ENCODE data around the gene SETBP1. TPM values are rescaled to one million over a fixed set of nuclear protein-coding genes. Genes with fewer than 3 reads are reported as not detected.

The SETBP1 gene
- total and polyA plus RNA-seq, 9 of the 15 experiments (the other 6 are each of a cell fraction or from before 2014, with no cell fraction given): under 0.01 to 0.13 (median 0.04) TPM

GRCh38 chr18:44880170-44880569 is 199.5 kb downstream of the SETBP1 start:
- H3K4me3 ChIP-seq: no peak overlapping the region
- no peak for ATAC-seq
- no peak overlapping the region for H3K4me2 ChIP-seq (ENCODE audit: insufficient read depth, low read length)
- no peak overlapping the region for H3K9ac ChIP-seq (ENCODE audit: insufficient read depth in 1 of 2, low read depth in 2 of 2, low read length in 2 of 2)
- no peaks in the 10 kb centered on the region for H3K79me2 ChIP-seq (ENCODE audit: control insufficient read depth, insufficient read depth, low read length)
- TF ChIP-seq KLF1 (tag; IDR thresholded peaks at IDR 0.05): no peak
- no peak for TF ChIP-seq ETS1 (conservative IDR thresholded peaks at IDR 0.05; ENCODE audit: control insufficient read depth, low read depth, low read length)
- no peak for TF ChIP-seq ARID3B (CRISPR knock-in tag; IDR thresholded peaks at IDR 0.05; ENCODE audit: borderline replicate concordance)
- no peak for TF ChIP-seq TAL1 (IDR thresholded peaks at IDR 0.05)
- TF ChIP-seq MXI1 (IDR thresholded peaks at IDR 0.05; ENCODE audit: low read depth, low read length): no peak
- no peak for TF ChIP-seq TOE1 (IDR thresholded peaks at IDR 0.05; ENCODE audit: borderline replicate concordance)
- TF ChIP-seq TOE1 (CRISPR knock-in tag; IDR thresholded peaks at IDR 0.05; ENCODE audit: borderline replicate concordance, low read depth): no peak
- TF ChIP-seq, protein P1, sequence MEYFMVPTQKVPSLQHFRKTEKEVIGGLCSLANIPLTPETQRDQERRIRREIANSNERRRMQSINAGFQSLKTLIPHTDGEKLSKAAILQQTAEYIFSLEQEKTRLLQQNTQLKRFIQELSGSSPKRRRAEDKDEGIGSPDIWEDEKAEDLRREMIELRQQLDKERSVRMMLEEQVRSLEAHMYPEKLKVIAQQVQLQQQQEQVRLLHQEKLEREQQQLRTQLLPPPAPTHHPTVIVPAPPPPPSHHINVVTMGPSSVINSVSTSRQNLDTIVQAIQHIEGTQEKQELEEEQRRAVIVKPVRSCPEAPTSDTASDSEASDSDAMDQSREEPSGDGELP (CRISPR knock-in tag; IDR thresholded peaks at IDR 0.05; ENCODE audit: borderline replicate concordance): no peak
- no peak for TF ChIP-seq NBN (IDR thresholded peaks at IDR 0.05; ENCODE audit: low read depth)
- TF ChIP-seq ZKSCAN8 (CRISPR knock-in tag; IDR thresholded peaks at IDR 0.05): no peak
- TF ChIP-seq NONO (IDR thresholded peaks at IDR 0.05; ENCODE audit: low read depth in 2 of 2, low read length in 1 of 2): no peak
- TF ChIP-seq ZNF165 (CRISPR knock-in tag; IDR thresholded peaks at IDR 0.05; ENCODE audit: borderline replicate concordance): no peak
- TF ChIP-seq SAFB2 (IDR thresholded peaks at IDR 0.05; ENCODE audit: borderline replicate concordance, low read depth, low read length, severe bottlenecking): no peak
- DNase-seq (ENCODE audit: extremely low read depth in 1 of 4, low spot score in 3 of 4): no peak
- intact Hi-C loops (cut with micrococcal nuclease): no loop called here
- BruUV-seq (replicated peaks): no TSS peak
- in situ Hi-C loops (cut with MboI): no loop called here
- ChIA-PET CTCF (ENCODE audit: low intra/inter-chr PET ratio) (no interaction called here), POLR2A (no interaction called here)
- no peaks in the 10 kb centered on the region for H3K4me1 ChIP-seq (replicated peaks in 1 of 2; ENCODE audit: control insufficient read depth in 2 of 2, insufficient read depth in 2 of 2, low read length in 2 of 2)
- H3K27ac ChIP-seq (ENCODE audit: extremely low read depth, low read depth, low read length): no peak overlapping the region
- H3K9me3 ChIP-seq (replicated peaks; ENCODE audit: control insufficient read depth, insufficient read depth, low read depth, low read length): no peaks in the 10 kb centered on the region
- no peaks in the 10 kb centered on the region for H3K9me1 ChIP-seq (ENCODE audit: control insufficient read depth, insufficient read depth, low read length)
- H3K27me3 ChIP-seq (ENCODE audit: control insufficient read depth in 2 of 2, insufficient read depth in 2 of 2, low read length in 2 of 2): no peaks in the 10 kb centered on the region
- no peaks in the 10 kb centered on the region for H4K20me1 ChIP-seq (replicated peaks; ENCODE audit: control insufficient read depth, insufficient read depth, low read length)
- no peak for FAIRE-seq
- 0% methylated on average over 4 of the region's 5 CpGs for WGBS (ENCODE audit: insufficient coverage, low coverage, missing lambda C conversion rate)
- no peak overlapping the region for H2AFZ ChIP-seq (ENCODE audit: low read depth, low read length)
- no peaks in the 10 kb centered on the region for H3K36me3 ChIP-seq (ENCODE audit: control insufficient read depth, insufficient read depth, low read length)
